Measurements from ENCODE around the gene DPYD.
"Not testable (repeated sequence)": the region's sequence is repeated elsewhere in the genome, so short reads cannot be mapped to it uniquely, and the experiment has no call there.

The DPYD gene

DNA sequence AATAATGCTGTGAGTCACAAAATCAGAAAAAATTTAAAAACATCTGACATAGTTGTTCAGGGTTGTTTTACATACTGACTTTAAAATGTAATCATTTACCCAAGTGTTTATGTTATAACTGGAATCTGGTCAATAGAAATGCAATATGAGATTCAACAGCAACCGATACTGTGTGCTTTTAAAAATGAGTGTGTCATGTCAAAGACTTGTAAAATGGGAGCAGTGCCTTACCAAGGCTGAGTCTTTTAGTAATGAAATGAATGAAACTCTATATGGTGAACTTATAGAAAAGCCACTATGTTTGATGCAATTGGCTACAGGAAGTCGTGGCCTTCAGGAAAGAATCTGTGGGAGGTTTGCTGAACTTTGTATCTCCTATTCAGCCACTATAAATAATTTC is 570.2 kb downstream of the DPYD start:
- TF ChIP-seq, protein P1, sequence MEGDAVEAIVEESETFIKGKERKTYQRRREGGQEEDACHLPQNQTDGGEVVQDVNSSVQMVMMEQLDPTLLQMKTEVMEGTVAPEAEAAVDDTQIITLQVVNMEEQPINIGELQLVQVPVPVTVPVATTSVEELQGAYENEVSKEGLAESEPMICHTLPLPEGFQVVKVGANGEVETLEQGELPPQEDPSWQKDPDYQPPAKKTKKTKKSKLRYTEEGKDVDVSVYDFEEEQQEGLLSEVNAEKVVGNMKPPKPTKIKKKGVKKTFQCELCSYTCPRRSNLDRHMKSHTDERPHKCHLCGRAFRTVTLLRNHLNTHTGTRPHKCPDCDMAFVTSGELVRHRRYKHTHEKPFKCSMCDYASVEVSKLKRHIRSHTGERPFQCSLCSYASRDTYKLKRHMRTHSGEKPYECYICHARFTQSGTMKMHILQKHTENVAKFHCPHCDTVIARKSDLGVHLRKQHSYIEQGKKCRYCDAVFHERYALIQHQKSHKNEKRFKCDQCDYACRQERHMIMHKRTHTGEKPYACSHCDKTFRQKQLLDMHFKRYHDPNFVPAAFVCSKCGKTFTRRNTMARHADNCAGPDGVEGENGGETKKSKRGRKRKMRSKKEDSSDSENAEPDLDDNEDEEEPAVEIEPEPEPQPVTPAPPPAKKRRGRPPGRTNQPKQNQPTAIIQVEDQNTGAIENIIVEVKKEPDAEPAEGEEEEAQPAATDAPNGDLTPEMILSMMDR (IDR thresholded peaks at IDR 0.05; ENCODE audit: borderline replicate concordance, control extremely low read depth, extremely low read depth, insufficient read depth, missing control alignments), result no peak
- DNase-seq (ENCODE audit: low spot score), result no peak
- in situ Hi-C loops (cut with MboI; ENCODE audit: low sequenced_read_pairs, unreplicated experiment), result no loop called here

DNA sequence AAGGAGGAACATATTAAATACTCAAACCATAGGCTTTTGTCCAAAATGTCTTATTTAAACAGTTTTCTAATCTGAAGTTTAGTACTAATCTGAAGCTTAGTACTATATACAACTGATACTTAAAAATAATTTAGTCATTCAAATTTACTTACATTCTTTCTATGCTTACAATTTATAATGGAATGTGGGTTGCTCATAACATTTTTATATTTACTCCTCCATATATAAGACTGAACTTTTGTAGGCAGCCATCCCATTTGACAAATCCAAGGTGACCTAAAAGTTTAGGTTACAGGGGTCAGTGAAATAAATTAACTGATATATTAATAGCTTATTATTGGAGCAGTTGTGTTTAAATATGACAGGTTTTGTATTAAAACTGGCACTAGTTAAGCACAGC is 570.6 kb downstream of the DPYD start:
- TF ChIP-seq, protein P1 (IDR thresholded peaks at IDR 0.05; ENCODE audit: borderline replicate concordance, control extremely low read depth, extremely low read depth, insufficient read depth, missing control alignments), result no peak
- no peak for DNase-seq (ENCODE audit: low spot score)
- in situ Hi-C loops (cut with MboI; ENCODE audit: low sequenced_read_pairs, unreplicated experiment), result no loop called here

DNA sequence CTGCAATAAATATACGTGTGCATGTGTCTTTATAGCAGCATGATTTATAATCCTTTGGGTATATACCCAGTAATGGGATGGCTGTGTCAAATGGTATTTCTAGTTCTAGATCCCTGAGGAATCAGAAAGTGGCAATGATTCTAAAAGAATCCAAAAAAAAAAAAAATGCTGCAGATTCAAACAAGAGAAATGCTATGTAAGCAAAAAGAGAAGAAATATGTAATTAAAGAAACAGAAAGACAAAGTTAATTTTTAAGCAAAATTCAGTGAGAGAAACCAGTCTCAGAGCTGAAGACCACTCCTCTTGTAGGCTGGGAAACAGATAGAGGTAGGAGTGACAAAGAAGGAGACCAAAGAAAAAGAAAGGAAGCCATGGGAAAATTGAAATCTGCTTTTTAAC is 571.0 kb downstream of the DPYD start:
- DNase-seq (ENCODE audit: low spot score); in situ Hi-C loops (cut with MboI; ENCODE audit: low sequenced_read_pairs, unreplicated experiment): not testable (repeated sequence)

DNA sequence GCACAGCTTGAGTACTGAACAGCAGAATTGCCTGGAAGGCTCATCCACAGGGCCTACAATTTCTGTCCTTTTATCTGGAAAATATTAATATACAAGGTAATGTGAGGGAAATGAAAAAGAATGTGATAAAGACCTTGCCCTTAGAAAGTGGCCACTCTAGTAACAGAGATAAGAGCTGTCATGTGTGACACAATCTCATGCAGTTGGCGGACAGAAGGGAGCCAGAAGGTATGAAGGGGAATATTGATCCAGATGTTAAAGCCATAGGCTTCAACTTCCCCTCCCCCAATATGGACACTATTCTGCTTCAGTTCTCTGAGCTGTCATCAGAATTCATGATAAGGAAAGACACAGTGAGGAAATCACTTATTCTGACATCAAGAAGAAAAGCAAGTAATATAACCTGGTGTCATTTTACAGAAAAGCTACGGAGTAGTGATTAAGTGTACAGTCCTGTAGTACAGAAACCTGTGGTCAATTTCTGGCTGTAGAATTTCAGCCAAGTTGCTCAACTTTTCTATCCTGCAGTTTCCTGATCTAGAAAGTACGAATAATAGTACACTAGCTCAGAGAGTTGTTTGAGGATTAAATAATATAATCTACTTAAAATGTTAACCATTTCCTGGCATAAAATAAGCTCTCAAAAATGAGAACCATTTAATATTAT is 572.1 kb downstream of the DPYD start:
- TF ChIP-seq, protein P1 (IDR thresholded peaks at IDR 0.05; ENCODE audit: borderline replicate concordance, control extremely low read depth, extremely low read depth, insufficient read depth, missing control alignments), result no peak
- no peak for DNase-seq (ENCODE audit: low spot score)
- in situ Hi-C loops (cut with MboI; ENCODE audit: low sequenced_read_pairs, unreplicated experiment), result no loop called here

DNA sequence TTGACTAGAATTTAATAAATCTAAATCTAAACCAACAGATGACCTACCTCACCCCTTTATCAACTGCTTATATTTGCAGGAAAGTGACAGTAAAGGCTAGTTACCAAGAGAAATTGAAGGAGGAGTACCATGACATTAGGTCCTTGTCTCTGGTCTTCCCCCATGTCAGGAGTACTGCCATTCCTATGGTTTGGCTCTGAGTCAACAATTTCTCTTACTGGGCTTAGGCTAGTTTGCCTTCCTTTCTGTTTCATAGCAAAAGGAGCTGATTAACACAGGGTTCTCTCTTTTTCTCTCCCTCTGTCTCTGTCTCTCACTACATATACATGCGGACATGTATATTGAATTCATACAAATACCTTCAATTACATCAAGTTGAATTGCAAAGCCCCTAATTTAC is 579.9 kb downstream of the DPYD start:
- TF ChIP-seq, protein P1 (IDR thresholded peaks at IDR 0.05; ENCODE audit: borderline replicate concordance, control extremely low read depth, extremely low read depth, insufficient read depth, missing control alignments), result no peak
- in situ Hi-C loops (cut with MboI; ENCODE audit: low sequenced_read_pairs, unreplicated experiment), result no loop called here
- DNase-seq (ENCODE audit: low spot score), result no peak

DNA sequence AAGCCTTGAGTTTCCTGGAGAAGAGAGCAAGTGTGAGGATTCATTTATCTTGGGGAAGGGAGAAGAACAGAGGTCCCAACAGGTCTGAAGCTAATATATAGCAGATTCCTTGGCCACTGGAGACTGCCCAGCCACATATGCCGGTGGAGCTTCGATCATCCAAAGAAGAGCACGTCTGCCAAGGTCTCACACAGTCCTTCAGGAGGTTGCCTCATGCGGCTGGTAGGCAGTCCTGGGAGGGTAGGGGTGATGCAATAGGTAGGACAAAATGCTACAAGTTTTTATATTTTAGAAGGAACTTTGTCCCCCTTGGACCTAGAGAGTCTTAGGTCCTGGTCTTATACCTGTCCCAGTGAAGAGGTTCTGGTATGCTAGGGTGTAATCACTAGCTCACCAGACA is 582.5 kb downstream of the DPYD start:
- TF ChIP-seq, protein P1 (IDR thresholded peaks at IDR 0.05; ENCODE audit: borderline replicate concordance, control extremely low read depth, extremely low read depth, insufficient read depth, missing control alignments), result no peak
- in situ Hi-C loops (cut with MboI; ENCODE audit: low sequenced_read_pairs, unreplicated experiment), result no loop called here
- no peak for DNase-seq (ENCODE audit: low spot score)

DNA sequence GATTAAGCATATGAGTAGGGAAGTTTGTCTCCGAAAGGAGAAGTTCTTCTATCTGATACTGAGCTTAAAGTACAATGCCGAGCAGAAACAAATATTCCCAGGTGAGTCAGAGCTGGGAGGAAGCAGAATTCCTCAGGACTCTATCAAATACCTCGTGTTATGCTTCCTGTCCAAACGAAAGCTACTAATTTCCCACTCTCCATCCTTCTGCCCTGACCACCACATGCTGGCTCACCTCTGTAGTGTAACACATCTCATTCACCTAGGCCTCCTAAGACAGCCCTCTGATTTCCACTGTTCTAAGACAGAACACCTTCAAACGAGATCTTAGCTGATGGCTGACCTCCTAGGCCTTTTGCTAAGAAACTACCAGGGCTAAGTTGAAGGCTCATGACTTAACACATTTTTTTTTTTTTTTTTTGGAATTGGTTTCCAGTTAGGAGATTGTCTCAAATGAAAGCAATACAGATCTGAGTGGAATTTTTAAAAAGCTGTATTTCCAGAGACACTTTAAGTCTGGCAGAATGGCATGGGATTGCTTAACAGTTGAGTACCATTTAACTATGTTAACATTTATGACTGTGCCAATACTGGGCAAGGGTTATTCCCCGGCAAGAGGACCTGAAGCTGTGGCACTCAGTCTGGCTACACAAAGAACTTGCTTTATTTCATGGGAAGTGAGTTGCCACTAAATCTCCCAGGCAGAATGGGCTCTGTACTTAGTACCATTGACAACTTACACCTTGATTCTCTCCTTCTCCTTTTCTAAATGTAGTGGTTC is 583.4 kb downstream of the DPYD start:
- no peak for DNase-seq (ENCODE audit: low spot score)
- TF ChIP-seq, protein P1 (IDR thresholded peaks at IDR 0.05; ENCODE audit: borderline replicate concordance, control extremely low read depth, extremely low read depth, insufficient read depth, missing control alignments), result no peak
- in situ Hi-C loops (cut with MboI; ENCODE audit: low sequenced_read_pairs, unreplicated experiment), result no loop called here
